T-helper 1 cell treated with Interleukin-12 subunit alpha and Interleukin-12 subunit beta and Interleukin-4 antibody, amounts not matched to agents 30 μg/mL and 1 μg/mL, for 36 hours (primary cell): Measurements from ENCODE around the gene STX8.

Source experiments
- H3K27ac Mint-ChIP-seq: one replicate; pipeline ENCODE4 v1.8.0; 2021; ENCODE audit warnings: mild to moderate bottlenecking, mixed read lengths
- H3K27me3 Mint-ChIP-seq: one replicate; pipeline ENCODE4 v1.8.0; 2021; ENCODE audit warnings: low read depth, mixed read lengths
- H3K36me3 Mint-ChIP-seq: one replicate; pipeline ENCODE4 v1.8.0; 2021; ENCODE audit warnings: low read depth, mixed read lengths
- H3K4me1 Mint-ChIP-seq: one replicate; pipeline ENCODE4 v1.8.0; 2021; ENCODE audit warnings: low read depth, mixed read lengths
- H3K4me3 Mint-ChIP-seq: one replicate; pipeline ENCODE4 v1.8.0; 2021; ENCODE audit warnings: mild to moderate bottlenecking, moderate library complexity, mixed read lengths
- H3K9me3 Mint-ChIP-seq: one replicate; pipeline ENCODE4 v1.8.0; 2021; ENCODE audit warnings: mixed read lengths

The STX8 gene

GRCh38 chr17:9255833-9256232, 319.8 kb downstream of the STX8 start:
- Mint-ChIP-seq H3K27ac (no peak overlapping the region), H3K4me1 (peaks cover 6% of the 10 kb centered on the region), H3K9me3 (no peaks in the 10 kb centered on the region), H3K36me3 (peaks cover 6% of the 10 kb centered on the region), H3K27me3 (no peaks in the 10 kb centered on the region), H3K4me3 (no peak overlapping the region)

- peaks cover 6% of the 10 kb centered on the region for H3K4me1 Mint-ChIP-seq
- no peaks in the 10 kb centered on the region for H3K9me3 Mint-ChIP-seq
- peaks cover 6% of the 10 kb centered on the region for H3K36me3 Mint-ChIP-seq
- no peaks in the 10 kb centered on the region for H3K27me3 Mint-ChIP-seq
- no peak overlapping the region for H3K4me3 Mint-ChIP-seq
- H3K27ac Mint-ChIP-seq, result no peak overlapping the region
Observed at GRCh38 chr17:9254841-9255240, 320.8 kb downstream of the STX8 start.

- H3K27me3 Mint-ChIP-seq, result no peaks in the 10 kb centered on the region
- H3K27ac Mint-ChIP-seq, result no peak overlapping the region
- H3K4me3 Mint-ChIP-seq, result no peak overlapping the region
- H3K36me3 Mint-ChIP-seq, result peaks cover 6% of the 10 kb centered on the region
- no peaks in the 10 kb centered on the region for H3K9me3 Mint-ChIP-seq
- peaks cover 6% of the 10 kb centered on the region for H3K4me1 Mint-ChIP-seq
Observed at GRCh38 chr17:9253308-9253707, 322.3 kb downstream of the STX8 start.

- no peak overlapping the region for H3K27ac Mint-ChIP-seq
- H3K9me3 Mint-ChIP-seq, result no peaks in the 10 kb centered on the region
- H3K4me3 Mint-ChIP-seq, result no peak overlapping the region
Observed at GRCh38 chr17:9251273-9251672, 324.3 kb downstream of the STX8 start.

GRCh38 chr17:9249245-9249953, 326.2 kb downstream of the STX8 start:
- Mint-ChIP-seq H3K27me3 (no peaks in the 10 kb centered on the region), H3K4me3 (no peak overlapping the region), H3K4me1 (peaks cover 6% of the 10 kb centered on the region), H3K9me3 (no peaks in the 10 kb centered on the region), H3K36me3 (peaks cover 4% of the 10 kb centered on the region), H3K27ac (no peak overlapping the region)

More at GRCh38 chr17:9251273-9251672, 324.3 kb downstream of the STX8 start:
- Mint-ChIP-seq H3K4me1 (peaks cover 6% of the 10 kb centered on the region), H3K36me3 (peaks cover 4% of the 10 kb centered on the region), H3K27me3 (no peaks in the 10 kb centered on the region)

- H3K27me3 Mint-ChIP-seq, result no peaks in the 10 kb centered on the region
Observed at GRCh38 chr17:9247401-9247938, 328.1 kb downstream of the STX8 start.

GRCh38 chr17:9244066-9245052, 331.3 kb downstream of the STX8 start:
- Mint-ChIP-seq H3K4me3 (no peak overlapping the region), H3K27me3 (no peaks in the 10 kb centered on the region), H3K9me3 (no peaks in the 10 kb centered on the region), H3K4me1 (peaks cover 3% of the 10 kb centered on the region), H3K36me3 (no peaks in the 10 kb centered on the region), H3K27ac (no peak overlapping the region)

More at GRCh38 chr17:9247401-9247938, 328.1 kb downstream of the STX8 start:
- Mint-ChIP-seq H3K9me3 (no peaks in the 10 kb centered on the region), H3K27ac (no peak overlapping the region), H3K4me3 (no peak overlapping the region), H3K36me3 (no peaks in the 10 kb centered on the region), H3K4me1 (no peaks in the 10 kb centered on the region)

GRCh38 chr17:9242983-9243382, 332.6 kb downstream of the STX8 start:
- H3K27me3 Mint-ChIP-seq, result no peaks in the 10 kb centered on the region
- H3K36me3 Mint-ChIP-seq, result no peaks in the 10 kb centered on the region
- H3K4me3 Mint-ChIP-seq, result no peak overlapping the region
- H3K9me3 Mint-ChIP-seq, result no peaks in the 10 kb centered on the region
- no peak overlapping the region for H3K27ac Mint-ChIP-seq
- H3K4me1 Mint-ChIP-seq, result peaks cover 9% of the 10 kb centered on the region

GRCh38 chr17:9242497-9242881, 333.1 kb downstream of the STX8 start:
- H3K4me1 Mint-ChIP-seq, result peaks cover 9% of the 10 kb centered on the region
- H3K36me3 Mint-ChIP-seq, result no peaks in the 10 kb centered on the region
- no peak overlapping the region for H3K27ac Mint-ChIP-seq
- H3K9me3 Mint-ChIP-seq, result no peaks in the 10 kb centered on the region
- H3K4me3 Mint-ChIP-seq, result no peak overlapping the region
- H3K27me3 Mint-ChIP-seq, result no peaks in the 10 kb centered on the region

- H3K27ac Mint-ChIP-seq, result no peak overlapping the region
- peaks cover 9% of the 10 kb centered on the region for H3K4me1 Mint-ChIP-seq
- H3K4me3 Mint-ChIP-seq, result no peak overlapping the region
- no peaks in the 10 kb centered on the region for H3K27me3 Mint-ChIP-seq
- no peaks in the 10 kb centered on the region for H3K36me3 Mint-ChIP-seq
- H3K9me3 Mint-ChIP-seq, result no peaks in the 10 kb centered on the region
Observed at GRCh38 chr17:9241774-9242496, 333.7 kb downstream of the STX8 start.

- Mint-ChIP-seq H3K4me3 (no peak overlapping the region), H3K27me3 (no peaks in the 10 kb centered on the region), H3K4me1 (peaks cover 9% of the 10 kb centered on the region), H3K9me3 (no peaks in the 10 kb centered on the region), H3K36me3 (no peaks in the 10 kb centered on the region), H3K27ac (no peak overlapping the region)
Observed at GRCh38 chr17:9241371-9241712, 334.3 kb downstream of the STX8 start.

- Mint-ChIP-seq H3K4me3 (no peak overlapping the region), H3K27ac (no peak overlapping the region), H3K9me3 (no peaks in the 10 kb centered on the region), H3K4me1 (peaks cover 9% of the 10 kb centered on the region), H3K36me3 (no peaks in the 10 kb centered on the region), H3K27me3 (no peaks in the 10 kb centered on the region)
Observed at GRCh38 chr17:9240659-9241370, 334.8 kb downstream of the STX8 start.

- peaks cover 9% of the 10 kb centered on the region for H3K4me1 Mint-ChIP-seq
- H3K36me3 Mint-ChIP-seq, result no peaks in the 10 kb centered on the region
- H3K27me3 Mint-ChIP-seq, result no peaks in the 10 kb centered on the region
- peak overlapping the region; percentile 20 for H3K27ac Mint-ChIP-seq
- H3K4me3 Mint-ChIP-seq, result peak overlapping the region; percentile 73
- H3K9me3 Mint-ChIP-seq, result no peaks in the 10 kb centered on the region
Observed at GRCh38 chr17:9239793-9240658, 335.6 kb downstream of the STX8 start.
